HG02759 (cell line): ENCODE data around the gene DHCR24.
"Not testable (repeated sequence)": the region's sequence is repeated elsewhere in the genome, so short reads cannot be mapped to it uniquely, and the experiment has no call there.

Experiments used
- ATAC-seq: cut with Tn5 transposase; IDR thresholded peaks from one replicate; pipeline ENCODE4 v1.9.1; 2021; ENCODE audit warnings: mild to moderate bottlenecking, moderate library complexity; ENCODE audit not compliant: unreplicated experiment

The DHCR24 gene

GRCh38 chr1:54888080-54888733, 1.2 kb upstream of the DHCR24 start:
- no peak for ATAC-seq

- no peak for ATAC-seq
Measured at GRCh38 chr1:54887665-54888071, 673 bp upstream of the DHCR24 start.

GRCh38 chr1:54885807-54886723, 930 bp downstream of the DHCR24 start:
- ATAC-seq, result no peak

- ATAC-seq, result no peak
Measured at GRCh38 chr1:54885237-54885679, 1.7 kb downstream of the DHCR24 start.

GRCh38 chr1:54884768-54885167, 2.2 kb downstream of the DHCR24 start:
- no peak for ATAC-seq

GRCh38 chr1:54884135-54884586, 2.8 kb downstream of the DHCR24 start:
- ATAC-seq, result no peak

GRCh38 chr1:54883349-54884102, 3.5 kb downstream of the DHCR24 start:
- no peak for ATAC-seq

GRCh38 chr1:54882519-54882918, 4.5 kb downstream of the DHCR24 start:
- ATAC-seq, result no peak

GRCh38 chr1:54881604-54882003, 5.4 kb downstream of the DHCR24 start:
- not testable (repeated sequence) for ATAC-seq

- ATAC-seq, result no peak
Measured at GRCh38 chr1:54879872-54880271, 7.1 kb downstream of the DHCR24 start.

GRCh38 chr1:54876814-54877213, 10.2 kb downstream of the DHCR24 start:
- ATAC-seq, result no peak

- no peak for ATAC-seq
Measured at GRCh38 chr1:54875000-54875399, 12.0 kb downstream of the DHCR24 start.

- no peak for ATAC-seq
Measured at GRCh38 chr1:54874079-54874830, 12.7 kb downstream of the DHCR24 start.

- no peak for ATAC-seq
Measured at GRCh38 chr1:54872036-54872331, 15.0 kb downstream of the DHCR24 start.

- no peak for ATAC-seq
Measured at GRCh38 chr1:54871275-54872035, 15.5 kb downstream of the DHCR24 start.

- ATAC-seq, result no peak
Measured at GRCh38 chr1:54870869-54871268, 16.1 kb downstream of the DHCR24 start.

- ATAC-seq, result no peak
Measured at GRCh38 chr1:54869173-54869851, 17.7 kb downstream of the DHCR24 start.

- no peak for ATAC-seq
Measured at GRCh38 chr1:54867717-54868057, 19.3 kb downstream of the DHCR24 start.
